GM12872 (cell line): ENCODE data around the gene NAGK.

Experiments used
- TF ChIP-seq, protein P1 (sequence below): IDR thresholded peaks from 3 replicates; pipeline ENCODE4 v1.5.1; 2011; ENCODE audit warnings: low read depth, mild to moderate bottlenecking, low read length, moderate library complexity; ENCODE audit not compliant: insufficient read depth

NAGK gene

DNA sequence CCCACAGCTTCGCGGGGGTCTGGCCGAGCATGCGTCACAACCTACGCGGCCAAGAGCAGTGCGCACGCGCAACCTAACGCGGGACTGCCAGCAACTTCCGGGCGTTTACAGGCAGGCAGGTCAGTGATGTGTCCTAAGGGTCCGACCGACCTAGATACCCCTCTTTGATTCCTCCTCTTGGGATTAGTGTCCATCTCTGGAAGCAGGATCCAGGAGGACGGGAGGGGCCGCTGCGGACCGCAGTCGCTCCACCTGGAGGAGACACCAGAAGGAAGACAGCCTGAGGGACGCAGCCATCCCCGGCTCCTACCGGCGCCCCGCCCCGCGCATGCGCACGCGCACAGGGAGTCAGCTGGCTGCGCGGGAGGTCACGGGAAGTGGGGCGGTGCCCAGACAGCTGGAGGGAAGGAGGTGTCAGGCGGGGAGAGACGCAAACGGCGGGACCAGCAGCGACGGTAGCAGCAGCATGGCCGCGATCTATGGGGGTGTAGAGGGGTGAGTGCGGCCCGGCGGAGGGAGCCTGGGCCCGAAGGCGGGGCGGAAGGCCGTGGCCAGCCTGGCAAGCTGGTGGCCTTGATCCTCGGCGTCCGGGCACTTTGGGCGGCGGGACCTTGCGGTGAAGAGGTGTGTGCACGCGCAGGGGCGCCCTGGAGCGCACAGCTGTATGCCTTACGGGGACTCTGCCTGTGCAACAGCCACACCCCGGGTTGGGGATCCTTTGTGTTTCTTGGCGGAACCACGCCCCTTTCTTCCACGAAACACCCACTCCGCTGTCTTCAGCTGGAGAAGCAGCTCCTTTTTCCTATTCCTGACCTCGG, at the start of gene NAGK:
Gene NAGK (plus strand): TSS at position 431 of the 818 bp plus-strand sequence. CDS start 36 bp downstream, at position 467.
- TF ChIP-seq, protein P1, sequence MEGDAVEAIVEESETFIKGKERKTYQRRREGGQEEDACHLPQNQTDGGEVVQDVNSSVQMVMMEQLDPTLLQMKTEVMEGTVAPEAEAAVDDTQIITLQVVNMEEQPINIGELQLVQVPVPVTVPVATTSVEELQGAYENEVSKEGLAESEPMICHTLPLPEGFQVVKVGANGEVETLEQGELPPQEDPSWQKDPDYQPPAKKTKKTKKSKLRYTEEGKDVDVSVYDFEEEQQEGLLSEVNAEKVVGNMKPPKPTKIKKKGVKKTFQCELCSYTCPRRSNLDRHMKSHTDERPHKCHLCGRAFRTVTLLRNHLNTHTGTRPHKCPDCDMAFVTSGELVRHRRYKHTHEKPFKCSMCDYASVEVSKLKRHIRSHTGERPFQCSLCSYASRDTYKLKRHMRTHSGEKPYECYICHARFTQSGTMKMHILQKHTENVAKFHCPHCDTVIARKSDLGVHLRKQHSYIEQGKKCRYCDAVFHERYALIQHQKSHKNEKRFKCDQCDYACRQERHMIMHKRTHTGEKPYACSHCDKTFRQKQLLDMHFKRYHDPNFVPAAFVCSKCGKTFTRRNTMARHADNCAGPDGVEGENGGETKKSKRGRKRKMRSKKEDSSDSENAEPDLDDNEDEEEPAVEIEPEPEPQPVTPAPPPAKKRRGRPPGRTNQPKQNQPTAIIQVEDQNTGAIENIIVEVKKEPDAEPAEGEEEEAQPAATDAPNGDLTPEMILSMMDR, result no peak

DNA sequence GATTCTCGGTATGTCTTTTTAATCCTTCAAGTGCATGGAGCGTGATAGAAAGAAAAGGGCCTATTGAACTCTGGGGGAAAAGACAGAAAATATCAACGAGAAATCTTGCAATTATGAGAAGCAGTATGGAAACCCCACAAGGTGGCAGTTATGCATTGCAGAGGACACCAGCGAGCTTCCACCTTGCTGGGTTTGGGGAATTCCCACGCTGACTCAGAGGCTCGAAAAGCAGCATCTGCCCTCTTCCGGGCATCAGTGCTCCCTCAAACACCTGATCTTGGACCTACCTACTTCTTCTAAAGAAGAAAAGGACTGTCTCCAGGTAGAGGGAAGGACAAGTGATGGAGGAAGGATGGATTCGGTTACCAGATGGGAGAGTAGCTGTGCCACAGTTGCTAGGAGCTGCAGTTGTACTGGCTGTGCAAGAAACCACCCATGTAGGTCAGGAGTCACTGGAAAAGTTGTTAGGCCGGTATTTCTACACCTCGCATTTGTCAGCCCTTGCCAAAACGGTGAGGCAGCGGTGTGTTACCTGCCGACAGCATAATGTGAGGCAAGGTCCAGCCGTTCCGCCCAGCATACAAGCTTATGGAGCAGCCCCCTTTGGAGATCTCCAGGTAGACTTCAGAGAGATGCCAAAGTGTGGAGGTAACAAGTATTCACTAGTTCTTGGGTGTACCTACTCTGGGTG, 44.8 kb upstream of the NAGK start:
- TF ChIP-seq, protein P1, result peak; percentile 51; the same call in 2 of the 3 replicates

DNA sequence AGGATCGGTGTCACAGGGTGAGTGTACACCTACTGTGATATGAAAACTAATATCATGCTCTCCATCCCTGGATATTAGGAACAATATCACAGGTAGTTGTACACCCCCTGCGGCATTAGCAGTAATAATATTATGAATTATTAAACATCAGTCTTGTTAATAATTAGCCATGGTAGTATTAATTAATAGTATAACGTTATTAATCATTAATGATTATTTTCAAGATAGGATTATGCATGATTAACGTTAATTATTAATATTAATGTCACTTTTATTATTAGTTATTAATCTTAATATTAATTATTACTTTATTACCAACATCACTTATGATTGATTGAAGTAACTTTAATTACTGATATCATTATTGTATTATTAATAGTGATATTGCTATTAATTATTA, 26.2 kb upstream of the NAGK start:
- TF ChIP-seq, protein P1, result no peak

DNA sequence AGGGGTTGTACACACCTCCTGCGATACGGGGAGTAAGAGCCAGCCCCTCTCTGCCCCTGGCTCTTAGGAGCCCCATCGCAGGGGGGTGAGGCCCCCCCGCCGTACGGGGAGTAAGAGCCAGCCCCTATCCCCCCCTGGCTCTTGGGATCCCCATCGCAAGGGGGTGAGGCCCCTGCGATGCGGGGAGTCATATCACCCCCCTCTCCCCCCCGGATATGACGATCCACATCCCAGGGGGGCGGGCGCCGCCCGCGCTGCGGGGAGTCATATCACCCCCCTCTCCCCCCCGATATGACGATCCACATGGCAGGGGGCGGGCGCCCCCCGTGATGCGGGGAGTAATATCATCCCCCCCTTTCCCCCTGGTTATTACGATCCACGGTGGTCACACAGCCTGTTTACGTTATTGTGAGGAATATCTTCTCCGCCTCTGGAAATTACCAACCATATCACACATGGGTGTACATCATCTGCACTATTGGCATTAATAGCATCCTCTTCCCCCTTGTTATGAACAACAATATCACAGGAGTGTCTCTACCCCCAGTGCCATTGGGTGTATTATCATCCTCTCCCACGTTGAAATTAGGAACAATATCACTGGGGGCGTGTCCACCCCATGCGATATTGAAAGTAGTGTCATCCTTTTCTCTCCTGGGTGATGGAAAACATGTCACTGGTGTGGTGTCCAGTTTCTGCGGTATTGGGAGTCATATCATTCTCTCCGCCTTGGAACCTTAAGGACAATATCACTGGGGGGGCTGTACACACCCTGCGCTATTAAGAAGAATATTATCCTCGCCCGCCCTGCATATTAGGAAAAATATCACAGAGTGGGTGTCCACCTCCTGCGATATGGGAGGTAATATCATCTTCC, 24.7 kb upstream of the NAGK start:
- TF ChIP-seq, protein P1, result no peak

DNA sequence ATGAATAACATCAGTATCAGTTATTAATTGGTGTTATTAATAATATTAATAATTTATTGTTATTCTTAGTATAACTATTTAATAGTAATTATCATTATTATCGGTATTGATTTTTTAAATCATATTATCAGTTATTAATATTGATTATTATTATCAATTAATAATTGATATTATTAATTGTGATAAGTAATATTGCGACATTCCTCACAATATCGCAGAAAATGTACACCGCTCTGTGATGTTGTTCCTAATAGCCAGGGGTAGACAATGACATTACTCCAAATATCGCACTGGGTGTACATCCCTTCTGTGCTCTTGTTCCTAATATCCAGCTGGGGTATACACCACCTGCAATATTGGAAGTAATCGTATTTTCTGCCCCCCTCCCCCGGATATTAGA, 23.3 kb upstream of the NAGK start:
- TF ChIP-seq, protein P1, result no peak

DNA sequence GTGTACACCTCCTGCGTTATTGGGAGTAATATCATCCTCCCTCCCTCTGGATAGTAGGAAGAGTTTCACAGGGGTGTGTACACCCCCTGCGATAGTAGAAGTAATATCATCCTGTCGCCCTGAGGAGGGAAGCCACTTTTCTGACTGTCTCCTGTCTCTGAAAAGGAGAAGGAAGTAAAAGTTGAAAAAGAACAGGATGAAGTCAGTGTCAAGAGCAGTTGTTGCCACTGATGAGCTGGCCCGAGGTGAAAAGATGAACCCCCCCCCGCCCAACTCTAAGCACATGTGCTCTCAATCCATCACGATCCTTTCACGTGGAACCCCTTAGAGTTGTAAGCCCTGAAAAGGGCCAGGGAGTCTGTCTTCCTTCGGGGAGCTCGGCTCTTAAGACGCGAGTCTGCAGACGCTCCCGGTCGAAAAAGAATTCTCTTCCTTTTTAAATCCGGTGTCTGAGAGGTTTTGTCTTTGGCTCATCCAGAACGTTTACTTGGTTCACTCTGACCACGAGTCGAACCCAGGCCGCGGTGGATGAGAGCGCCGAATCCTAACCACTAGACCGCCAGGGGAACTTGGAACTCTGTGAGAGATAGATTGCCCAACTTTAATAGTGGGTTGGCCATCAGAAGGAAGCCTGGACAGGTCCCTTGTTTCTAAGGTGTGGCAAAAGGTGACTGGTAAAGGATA, 22.4 kb upstream of the NAGK start:
- TF ChIP-seq, protein P1, result no peak

DNA sequence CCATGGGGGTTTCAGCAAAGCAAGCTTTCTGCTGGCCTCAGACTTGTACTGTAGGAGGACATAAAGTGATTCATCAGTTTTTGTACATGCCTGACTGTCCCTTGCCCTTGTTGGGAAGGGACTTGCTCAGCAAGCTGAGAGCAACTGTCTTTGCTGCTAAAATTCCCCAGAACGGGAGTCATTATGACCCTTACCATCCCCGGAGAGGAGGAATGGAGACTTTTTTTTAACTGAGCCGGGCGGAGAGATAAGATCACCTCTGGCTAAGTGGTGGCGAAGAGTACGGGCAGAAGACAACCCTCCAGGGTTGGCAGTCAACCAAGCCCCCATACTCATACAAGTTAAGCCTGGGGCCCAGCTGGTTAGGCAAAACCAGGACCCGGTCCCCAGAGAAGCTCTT, 20.4 kb upstream of the NAGK start:
- TF ChIP-seq, protein P1, result no peak
